Tibial artery (tissue), 4 donors: ENCODE measurements around the gene SEPTIN12.
A peak's percentile ranks its signal among the peaks of the same experiment; 100 is the strongest.

Experiments used
- DNase-seq, 2 donors: peaks; one replicate each; pipeline ENCODE4 v3.0.0-alpha.2; 2019
- H3K27ac ChIP-seq, 2 donors: fragments of 200-600 bp; sonication (generic) in 1 of 2; 1 replicate in 1 of 2; 2 replicates in 1 of 2; pipeline ENCODE4 v1.5.1; 2018 to 2019; ENCODE audit warnings: mild to moderate bottlenecking in 1 of 2
- H3K27me3 ChIP-seq, 2 donors: fragments of 200-600 bp; sonication (generic) in 1 of 2; one replicate each; pipeline versions ENCODE4 v1.5.1 to v1.6.0; 2016 to 2019
- H3K36me3 ChIP-seq, 3 donors: fragments of 200-600 bp; sonication (generic) in 2 of 3; one replicate each; pipeline ENCODE4 v1.5.1; 2016 to 2019; ENCODE audit warnings: mild to moderate bottlenecking in 2 of 3
- H3K4me1 ChIP-seq, 4 donors: fragments of 200-600 bp; sonication (generic) in 2 of 4; 1 replicate in 3 of 4; 2 replicates in 1 of 4; pipeline ENCODE4 v1.5.1; 2016 to 2019
- H3K4me3 ChIP-seq, 2 donors: fragments of 200-600 bp; sonication (generic) in 1 of 2; 1 replicate in 1 of 2; 2 replicates in 1 of 2; pipeline ENCODE4 v1.5.1; 2018 to 2019; ENCODE audit warnings: mild to moderate bottlenecking in 2 of 2
- H3K9me3 ChIP-seq, 3 donors: fragments of 200-600 bp; sonication (generic) in 1 of 3; one replicate each; pipeline ENCODE4 v1.5.1; 2016 to 2019
- intact Hi-C: fragments of 100-400 bp; cut with DNase I; formaldehyde crosslinking; loops from one replicate; pipeline ENCODE4 v1.15.0; 2023; ENCODE audit warnings: low total_unique reads
- TF ChIP-seq, protein P1 (sequence below), 2 experiments: fragments of 200-600 bp in 1 of 2; fragments of 450-650 bp in 1 of 2; IDR thresholded peaks; one replicate each; pipeline ENCODE4 v1.5.1; 2017 to 2019; ENCODE audit warnings: antibody characterized with exemption in 2 of 2, mild to moderate bottlenecking in 1 of 2, moderate library complexity in 1 of 2

Gene SEPTIN12

DNA sequence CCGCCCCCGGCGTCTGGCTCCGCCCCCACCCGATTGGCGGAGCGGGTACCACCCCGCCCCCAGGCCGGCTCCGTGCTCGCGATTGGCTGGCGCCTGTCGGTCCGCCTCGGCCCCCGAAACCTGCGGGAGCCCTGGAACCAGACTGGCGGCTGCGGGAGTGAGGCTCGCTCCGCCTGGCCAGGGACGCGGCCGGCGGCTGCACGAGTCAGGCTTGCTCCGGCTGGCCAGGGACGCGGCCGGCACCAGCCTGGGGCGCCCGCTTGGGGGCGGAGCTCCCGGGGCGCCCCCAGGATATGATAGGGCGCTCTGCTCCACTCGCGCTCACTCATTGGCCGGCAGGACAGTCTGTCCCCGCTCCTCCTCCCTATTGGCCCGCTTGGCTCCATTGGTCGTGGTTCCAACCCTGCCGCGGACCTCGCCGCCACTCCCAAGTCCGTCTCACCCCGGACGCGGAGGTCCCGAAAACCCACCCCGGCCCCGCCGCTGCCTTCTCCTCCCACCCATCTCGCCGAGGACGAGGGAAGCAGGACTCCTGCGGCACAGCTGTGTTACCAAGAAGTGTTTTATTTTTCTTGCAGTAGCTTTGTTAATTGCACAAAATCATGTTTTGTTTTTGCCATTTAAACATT is 14.6 kb upstream of the SEPTIN12 start:
- intact Hi-C loops = no loop called here
- Histone ChIP-seq H3K9me3 (no peaks in the 10 kb centered on the region), H3K4me3 (peak overlapping the region; percentile 74 to 79), H3K27me3 (no peaks in the 10 kb centered on the region), H3K4me1 (peaks cover 0 to 26% (median 13%) of the 10 kb centered on the region in 4 donors), H3K36me3 (peaks cover under 1 to 57% (median 40%) of the 10 kb centered on the region in 3 donors), H3K27ac (peak overlapping the region; percentile 60 to 82)
- DNase-seq = peak; percentile 91 to 96
- TF ChIP-seq, protein P1, sequence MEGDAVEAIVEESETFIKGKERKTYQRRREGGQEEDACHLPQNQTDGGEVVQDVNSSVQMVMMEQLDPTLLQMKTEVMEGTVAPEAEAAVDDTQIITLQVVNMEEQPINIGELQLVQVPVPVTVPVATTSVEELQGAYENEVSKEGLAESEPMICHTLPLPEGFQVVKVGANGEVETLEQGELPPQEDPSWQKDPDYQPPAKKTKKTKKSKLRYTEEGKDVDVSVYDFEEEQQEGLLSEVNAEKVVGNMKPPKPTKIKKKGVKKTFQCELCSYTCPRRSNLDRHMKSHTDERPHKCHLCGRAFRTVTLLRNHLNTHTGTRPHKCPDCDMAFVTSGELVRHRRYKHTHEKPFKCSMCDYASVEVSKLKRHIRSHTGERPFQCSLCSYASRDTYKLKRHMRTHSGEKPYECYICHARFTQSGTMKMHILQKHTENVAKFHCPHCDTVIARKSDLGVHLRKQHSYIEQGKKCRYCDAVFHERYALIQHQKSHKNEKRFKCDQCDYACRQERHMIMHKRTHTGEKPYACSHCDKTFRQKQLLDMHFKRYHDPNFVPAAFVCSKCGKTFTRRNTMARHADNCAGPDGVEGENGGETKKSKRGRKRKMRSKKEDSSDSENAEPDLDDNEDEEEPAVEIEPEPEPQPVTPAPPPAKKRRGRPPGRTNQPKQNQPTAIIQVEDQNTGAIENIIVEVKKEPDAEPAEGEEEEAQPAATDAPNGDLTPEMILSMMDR (IDR thresholded peaks at IDR 0.05) = peak in 1 of 2 experiments; percentile 21

DNA sequence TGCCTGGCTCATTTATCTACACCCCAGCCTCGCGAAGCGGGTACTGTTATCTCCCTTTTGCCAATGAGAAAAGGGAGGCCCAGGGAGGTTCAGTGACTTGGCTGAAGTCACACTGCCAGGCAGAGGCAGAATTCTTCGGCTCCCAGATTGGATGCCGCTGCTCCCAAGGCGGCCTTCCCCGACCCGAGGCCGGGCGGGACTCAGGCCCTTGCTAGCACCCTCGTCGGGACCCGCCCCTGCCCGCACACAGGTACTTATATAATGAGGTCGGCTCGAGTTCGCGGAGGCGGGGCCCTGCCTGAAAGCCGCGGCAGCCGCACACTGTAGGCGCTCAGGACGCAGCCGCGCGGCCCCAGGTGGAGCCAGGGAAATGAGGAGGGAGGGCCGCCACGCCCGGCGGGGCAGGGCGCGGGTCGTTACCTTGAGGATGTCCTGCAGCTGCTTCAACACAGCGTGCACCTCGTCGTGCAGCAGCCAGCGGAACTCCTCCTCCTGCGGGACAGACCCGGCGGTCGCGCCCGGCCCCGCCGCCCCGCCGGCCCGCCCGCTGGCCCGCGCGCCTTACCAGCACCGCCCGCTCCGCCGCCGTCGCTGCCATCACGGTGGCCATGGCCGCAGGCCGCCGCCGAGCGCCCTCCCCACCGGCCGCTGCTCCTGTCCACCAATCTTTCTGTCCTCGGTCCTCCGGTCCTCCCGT is 14.0 kb upstream of the SEPTIN12 start, which contains the start of gene ROGDI:
Gene ROGDI, minus strand, starts transcription at position 672 of the 697 bp plus-strand sequence. Its CDS starts 62 bp downstream, at position 610.
- peak; percentile 66 to 84 for DNase-seq
- intact Hi-C loops = no loop called here
- Histone ChIP-seq H3K36me3 (peaks cover 0 to 57% (median 37%) of the 10 kb centered on the region in 3 donors), H3K4me3 (peak within 1 kb of the TSS; percentile 74 to 79), H3K9me3 (no peaks in the 10 kb centered on the region), H3K27ac (peak within 1 kb of the TSS; percentile 60 to 82), H3K27me3 (no peaks in the 10 kb centered on the region), H3K4me1 (peaks cover 0 to 26% (median 13%) of the 10 kb centered on the region in 4 donors)
- TF ChIP-seq, protein P1 (IDR thresholded peaks at IDR 0.05) = no peak

DNA sequence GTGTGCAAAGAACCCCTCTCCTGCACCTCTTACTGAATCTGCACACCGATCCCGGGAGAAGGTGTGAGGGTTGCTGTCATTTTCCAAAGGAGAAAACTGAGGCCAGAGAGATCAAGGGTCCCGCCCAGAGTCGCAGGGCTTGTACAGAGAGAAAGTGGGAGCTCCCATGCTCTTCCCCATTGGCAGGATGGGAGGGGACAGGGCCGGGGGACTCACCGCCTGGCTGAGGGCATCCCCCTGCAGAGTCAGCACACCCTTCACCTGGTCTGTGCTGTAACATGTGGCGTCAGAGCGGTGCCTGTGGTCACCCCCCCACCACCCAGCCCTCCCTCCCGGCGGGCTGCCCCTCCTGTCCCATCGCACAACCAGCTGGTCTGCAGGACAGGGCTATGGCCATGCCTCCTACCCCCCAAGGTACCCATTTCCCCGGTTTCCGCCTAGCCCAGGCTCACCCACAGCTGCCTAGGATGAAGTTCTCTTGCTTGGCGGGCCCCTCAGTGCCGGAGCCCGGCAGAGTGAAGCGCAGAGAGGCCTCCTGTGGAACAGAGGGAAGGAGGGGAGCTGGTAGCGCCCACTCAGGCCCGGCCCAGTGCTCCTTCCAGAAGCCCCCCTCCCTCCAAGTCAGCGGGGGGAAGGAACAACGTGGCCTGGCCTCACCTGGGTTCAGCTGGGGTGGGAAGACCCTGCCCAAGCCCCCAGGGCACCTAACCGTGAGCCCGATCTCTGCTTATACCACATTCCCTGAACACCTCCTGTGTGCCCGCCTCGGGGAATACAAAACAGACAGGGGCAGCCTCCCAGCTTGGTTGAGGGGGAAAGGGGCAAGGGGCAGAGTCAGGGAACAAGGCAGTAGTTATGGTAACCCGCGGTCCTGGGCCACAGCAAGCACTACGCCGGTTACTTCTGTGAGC is 13.2 kb upstream of the SEPTIN12 start:
- Histone ChIP-seq H3K4me3 (peak overlapping the region; percentile 74 to 79), H3K36me3 (peaks cover 0 to 56% (median 36%) of the 10 kb centered on the region in 3 donors), H3K27ac (peak overlapping the region; percentile 60 to 82), H3K27me3 (no peaks in the 10 kb centered on the region), H3K9me3 (no peaks in the 10 kb centered on the region), H3K4me1 (peaks cover 0 to 26% (median 13%) of the 10 kb centered on the region in 4 donors)
- DNase-seq = no peak
- intact Hi-C loops = no loop called here
- TF ChIP-seq, protein P1 (IDR thresholded peaks at IDR 0.05) = no peak

DNA sequence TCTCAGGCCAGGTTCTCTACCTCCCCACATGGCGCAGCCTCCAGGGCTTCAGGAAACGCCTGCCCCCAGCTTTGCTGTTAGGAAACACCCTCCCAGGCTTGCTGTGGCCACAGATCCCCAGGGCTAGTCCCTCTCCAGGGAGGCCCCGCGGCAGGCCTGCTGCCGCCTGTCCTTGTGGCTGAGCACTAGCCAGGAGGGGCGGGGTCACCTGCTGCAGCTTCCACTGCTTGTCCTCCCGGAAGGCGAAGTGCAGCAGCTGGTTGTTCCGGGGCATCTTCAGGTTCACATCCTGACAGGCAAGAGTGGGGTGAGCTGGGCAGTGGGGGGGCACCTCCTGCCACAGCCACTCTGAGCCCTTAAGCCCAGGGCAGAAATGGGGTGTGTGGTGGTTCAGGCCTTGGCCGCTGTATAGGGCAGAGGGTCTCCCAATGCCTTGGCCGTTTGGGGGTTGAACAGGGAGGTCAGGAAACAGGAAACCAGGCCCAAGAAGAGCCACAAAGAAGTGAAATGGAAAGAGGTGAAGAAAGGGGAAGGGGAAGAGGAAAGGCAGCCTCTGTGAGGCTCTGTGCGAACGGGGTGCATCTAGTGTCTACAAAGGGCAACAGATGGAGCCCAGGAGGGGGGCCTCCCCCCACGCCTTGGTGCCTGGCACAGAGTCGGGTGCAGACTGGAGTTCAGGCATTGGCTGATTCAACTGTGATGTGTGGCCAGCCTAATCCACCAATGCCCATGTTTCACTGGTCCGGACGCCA is 12.3 kb upstream of the SEPTIN12 start:
- Histone ChIP-seq H3K4me1 (peaks cover 0 to 26% (median 13%) of the 10 kb centered on the region in 4 donors), H3K36me3 (peaks cover 0 to 47% (median 28%) of the 10 kb centered on the region in 3 donors), H3K9me3 (no peaks in the 10 kb centered on the region), H3K27ac (no peak overlapping the region), H3K4me3 (no peak overlapping the region), H3K27me3 (no peaks in the 10 kb centered on the region)
- DNase-seq = no peak
- TF ChIP-seq, protein P1 (IDR thresholded peaks at IDR 0.05) = no peak
- intact Hi-C loops = no loop called here
